Natural killer cell (primary cell): ENCODE data around the gene ST6GALNAC4. TPM values are rescaled to one million over a fixed set of nuclear protein-coding genes. Genes with fewer than 3 reads are reported as not detected.

ENCODE experiments used
- ATAC-seq, 3 donors: fragments of 150-1000 bp in 2 of 3; fragments of 200-7000 bp in 1 of 3; cut with Tn5 transposase; 1 replicate in 1 of 3; 2 replicates in 2 of 3; pipeline ENCODE4 v1.10.0; 2021; ENCODE audit warnings: mild to moderate bottlenecking in 2 of 3, moderate library complexity in 2 of 3
- DNase-seq, 2 donors: peaks; one replicate each; pipeline versions ENCODE4 v3.0.0 to v3.0.0-alpha.2; 2013 to 2021; ENCODE audit warnings: mixed read lengths in 1 of 2
- H3K27ac ChIP-seq: one replicate; pipeline ENCODE4 v1.5.1; 2013; ENCODE audit warnings: mild to moderate bottlenecking, low read length
- H3K27me3 ChIP-seq: one replicate; pipeline ENCODE4 v1.6.1; 2013; ENCODE audit warnings: low read length; ENCODE audit not compliant: control insufficient read depth, insufficient read depth
- H3K36me3 ChIP-seq: one replicate; pipeline ENCODE4 v1.6.1; 2013; ENCODE audit warnings: low read length; ENCODE audit not compliant: control insufficient read depth, insufficient read depth
- H3K4me1 ChIP-seq: one replicate; pipeline ENCODE4 v1.6.1; 2013; ENCODE audit warnings: low read length; ENCODE audit not compliant: control insufficient read depth, insufficient read depth
- H3K4me3 ChIP-seq: one replicate; pipeline ENCODE4 v1.5.1; 2013; ENCODE audit warnings: low read length
- H3K9me3 ChIP-seq: one replicate; pipeline ENCODE4 v1.6.1; 2013; ENCODE audit warnings: low read length; ENCODE audit not compliant: control insufficient read depth, insufficient read depth
- H3K27ac Mint-ChIP-seq, 2 donors: one replicate each; pipeline ENCODE4 v1.8.0; 2022; ENCODE audit warnings: mild to moderate bottlenecking in 2 of 2, mixed read lengths in 2 of 2, moderate library complexity in 1 of 2
- H3K27me3 Mint-ChIP-seq, 2 donors: one replicate each; pipeline ENCODE4 v1.8.0; 2022; ENCODE audit warnings: low read depth in 2 of 2, mixed read lengths in 2 of 2
- H3K36me3 Mint-ChIP-seq: one replicate; pipeline ENCODE4 v1.8.0; 2022; ENCODE audit warnings: mixed read lengths
- H3K4me1 Mint-ChIP-seq, 2 donors: one replicate each; pipeline ENCODE4 v1.8.0; 2022; ENCODE audit warnings: mixed read lengths in 2 of 2
- H3K4me3 Mint-ChIP-seq: one replicate; pipeline ENCODE4 v1.8.0; 2022; ENCODE audit warnings: mild to moderate bottlenecking, moderate library complexity, mixed read lengths
- H3K9me3 Mint-ChIP-seq, 2 donors: one replicate each; pipeline ENCODE4 v1.8.0; 2022; ENCODE audit warnings: mixed read lengths in 2 of 2
- CTCF ChIP-seq: fragments of 200-600 bp; IDR thresholded peaks from one replicate; pipeline ENCODE4 v1.8.0; 2022; ENCODE audit warnings: antibody characterized with exemption
- WGBS: methylation state at CpG from one replicate; pipeline ENCODE4 v1.1.7; 2013; ENCODE audit warnings: missing lambda C conversion rate; ENCODE audit not compliant: insufficient coverage; 5-methylcytosine and 5-hydroxymethylcytosine counted together
- intact Hi-C: fragments of 100-400 bp; cut with micrococcal nuclease; formaldehyde crosslinking; loops from one replicate; pipeline ENCODE4 v1.14.2; 2022
- total RNA-seq, 4 donors: library from RNA; stranded (reverse); fragments of 120-200 nt in 1 of 4; gene quantifications; one replicate each; pipeline versions ENCODE4 v1.2.3 to v1.2.4, GENCODE V29; 2013 to 2022

The ST6GALNAC4 gene
- total RNA-seq, 3 donors from 2014 or later (not counting 1 experiment from before 2014, with no cell fraction given), result 18.8 to 33.0 (median 20.4) TPM

DNA sequence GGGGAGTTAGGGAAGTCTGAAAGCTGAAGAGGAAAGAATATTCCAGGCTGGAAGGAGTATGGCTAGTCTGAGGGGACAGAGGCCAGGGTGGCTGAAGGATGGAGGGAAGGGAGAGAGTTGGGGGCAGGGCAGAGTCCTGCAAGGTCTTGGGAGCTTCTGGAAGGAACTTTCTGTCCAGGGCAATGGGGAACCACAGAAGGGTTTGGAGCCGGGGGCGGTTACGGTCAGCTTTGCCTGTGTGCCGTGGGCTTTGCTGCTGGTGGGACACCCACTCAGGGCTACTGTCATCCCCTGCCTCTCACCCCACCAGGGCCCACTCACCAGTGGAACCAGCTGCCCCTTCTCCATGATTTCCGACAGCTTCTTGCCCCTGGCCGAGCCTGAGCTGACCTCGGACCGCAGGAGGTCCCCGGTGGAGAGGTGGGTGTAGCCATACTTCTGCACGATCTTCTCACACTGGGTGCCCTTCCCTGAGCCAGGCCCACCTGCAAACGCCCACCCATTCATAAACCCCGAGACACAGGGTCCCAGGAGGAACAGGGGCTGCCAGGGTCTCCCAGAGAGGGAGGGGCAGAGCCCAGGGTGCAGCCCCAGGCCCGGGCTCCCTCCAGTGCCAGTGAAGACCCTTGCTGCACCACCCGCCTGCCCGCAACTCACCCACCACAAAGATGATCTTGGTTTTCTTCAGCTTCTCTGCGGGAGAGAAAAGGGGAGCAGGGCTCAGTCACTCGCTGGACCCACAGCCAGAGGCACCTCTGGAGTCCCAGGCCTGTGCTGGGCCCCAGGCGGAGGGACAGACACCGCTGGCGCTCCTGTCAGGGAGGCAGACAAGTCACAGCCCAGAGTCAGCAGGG lies 44.2 kb downstream of the ST6GALNAC4 start:
- Histone ChIP-seq H3K4me1 (peaks cover 13% of the 10 kb centered on the region), H3K27me3 (no peaks in the 10 kb centered on the region), H3K36me3 (no peaks in the 10 kb centered on the region), H3K9me3 (no peaks in the 10 kb centered on the region), H3K4me3 (no peak overlapping the region), H3K27ac (no peak overlapping the region)
- ATAC-seq (no peak), DNase-seq (no peak)
- 90% methylated on average over 20 of the region's 20 CpGs for WGBS
- Mint-ChIP-seq H3K4me3 (no peak overlapping the region), H3K27ac (peak overlapping the region in 1 of 2 donors; percentile 65), H3K9me3 (no peaks in the 10 kb centered on the region), H3K36me3 (no peaks in the 10 kb centered on the region), H3K4me1 (no peaks in the 10 kb centered on the region), H3K27me3 (no peaks in the 10 kb centered on the region)
- no peak for TF ChIP-seq CTCF
- intact Hi-C loops, result no loop called here

DNA sequence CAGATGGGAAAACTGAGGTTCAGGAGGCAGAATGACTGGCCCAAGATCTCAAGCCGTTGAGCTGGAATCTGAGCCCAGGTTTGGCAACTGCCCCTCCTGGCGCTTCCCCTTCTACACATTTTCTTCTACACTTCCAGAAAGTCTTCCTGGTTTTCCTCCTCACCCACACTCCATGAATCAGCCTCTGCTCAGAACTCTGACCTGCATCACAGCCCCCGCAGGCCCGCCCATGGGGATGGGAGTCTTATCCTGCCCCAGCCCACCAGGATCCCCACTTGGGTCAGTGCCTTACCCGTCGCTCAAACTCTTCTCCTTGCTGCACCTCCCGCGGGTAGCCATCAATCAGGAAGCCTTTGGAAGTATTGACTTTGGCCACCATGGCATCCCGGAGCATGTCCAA lies 45.3 kb downstream of the ST6GALNAC4 start:
- H3K27me3 Mint-ChIP-seq, result no peaks in the 10 kb centered on the region
- Histone ChIP-seq H3K9me3 (no peaks in the 10 kb centered on the region), H3K4me3 (no peak overlapping the region), H3K4me1 (peaks cover 10% of the 10 kb centered on the region), H3K27ac (no peak overlapping the region), H3K27me3 (no peaks in the 10 kb centered on the region), H3K36me3 (no peaks in the 10 kb centered on the region)
- TF ChIP-seq CTCF, result no peak
- H3K9me3 Mint-ChIP-seq, result no peaks in the 10 kb centered on the region
- no peak overlapping the region for H3K4me3 Mint-ChIP-seq
- no peaks in the 10 kb centered on the region for H3K36me3 Mint-ChIP-seq
- DNase-seq, result no peak
- ATAC-seq, result no peak
- H3K4me1 Mint-ChIP-seq, result no peaks in the 10 kb centered on the region
- H3K27ac Mint-ChIP-seq, result peak overlapping the region; percentile 24 to 65
- 96% methylated on average over 9 of the region's 9 CpGs for WGBS
- intact Hi-C loops, result loop anchor here (2.0 kb wide), 1 partner anchor 137 kb away; the partner anchor contains the start of gene TOR2A

- no peak overlapping the region for H3K4me3 Mint-ChIP-seq
These were observed 46.0 kb downstream of the ST6GALNAC4 start for GRCh38 chr9:127870887-127871286.

More at GRCh38 chr9:127870887-127871286, 46.0 kb downstream of the ST6GALNAC4 start:
- Mint-ChIP-seq H3K27ac (peak overlapping the region in 1 of 2 donors; percentile 65), H3K36me3 (no peaks in the 10 kb centered on the region), H3K4me1 (peaks cover 0 to 1% of the 10 kb centered on the region in 2 donors), H3K27me3 (no peaks in the 10 kb centered on the region), H3K9me3 (no peaks in the 10 kb centered on the region)
- no peak for TF ChIP-seq CTCF
- Histone ChIP-seq H3K9me3 (no peaks in the 10 kb centered on the region), H3K27ac (no peak overlapping the region), H3K27me3 (no peaks in the 10 kb centered on the region), H3K4me1 (peaks cover 12% of the 10 kb centered on the region), H3K36me3 (no peaks in the 10 kb centered on the region), H3K4me3 (no peak overlapping the region)
- 96% methylated on average over 12 of the region's 12 CpGs for WGBS
- no peak for DNase-seq
- intact Hi-C loops, result loop anchor here (2.0 kb wide), 1 partner anchor 136 kb away; the partner anchor contains the start of gene TOR2A
- ATAC-seq, result no peak
